ENCODE measurements around the gene EIF5. TPM values are rescaled to one million over a fixed set of nuclear protein-coding genes. Genes with fewer than 3 reads are reported as not detected.

The EIF5 gene
- total RNA-seq, 1 donor from 2014 or later, result 149 TPM

- DNase-seq (ENCODE audit: low read depth), result no peak
Measured at GRCh38 chr14:103392572-103392971, 58.5 kb downstream of the EIF5 start.

GRCh38 chr14:103393070-103393469, 59.0 kb downstream of the EIF5 start:
- no peak for DNase-seq (ENCODE audit: low read depth)

GRCh38 chr14:103393676-103394626, 59.9 kb downstream of the EIF5 start:
- DNase-seq (ENCODE audit: low read depth), result peak; percentile 67

Other genes with a start within 250 kb of the EIF5 start
- gene EXOC3L4, start 239.5 kb upstream of the EIF5 start, total RNA-seq, result 58.9 and 99.9 TPM in 2 replicates
- 76.6 and 179 TPM in 2 replicates for gene TNFAIP2, start 210.8 kb upstream of the EIF5 start, total RNA-seq
- 82.0 and 87.4 TPM in 2 replicates for gene MARK3, start 51.2 kb downstream of the EIF5 start, total RNA-seq
- gene CKB, start 188.6 kb downstream of the EIF5 start, total RNA-seq, result 1,659 and 1,729 TPM in 2 replicates
- 14.4 and 18.5 TPM in 2 replicates for gene TRMT61A, start 195.0 kb downstream of the EIF5 start, total RNA-seq
- 31.1 and 31.2 TPM in 2 replicates for gene BAG5, start 228.4 kb downstream of the EIF5 start, total RNA-seq
- 66.5 and 69.4 TPM in 2 replicates for gene COA8, start 228.7 kb downstream of the EIF5 start, total RNA-seq

Data from myocyte (in vitro differentiated cells).